Stimulated activated CD4-positive, alpha-beta T cell treated with anti-CD3 and anti-CD28 coated beads, TNF-alpha, amount 100 ng/mL, for 4 hours (primary cell): ENCODE results near the gene CCND2.
A peak's percentile ranks its signal among the peaks of the same experiment; 100 is the strongest.

ENCODE experiments used
- DNase-seq, 3 experiments: peaks; one replicate each; pipeline ENCODE4 v3.0.0-alpha.2; 2020; ENCODE audit warnings: low read depth in 3 of 3

Gene CCND2

DNA sequence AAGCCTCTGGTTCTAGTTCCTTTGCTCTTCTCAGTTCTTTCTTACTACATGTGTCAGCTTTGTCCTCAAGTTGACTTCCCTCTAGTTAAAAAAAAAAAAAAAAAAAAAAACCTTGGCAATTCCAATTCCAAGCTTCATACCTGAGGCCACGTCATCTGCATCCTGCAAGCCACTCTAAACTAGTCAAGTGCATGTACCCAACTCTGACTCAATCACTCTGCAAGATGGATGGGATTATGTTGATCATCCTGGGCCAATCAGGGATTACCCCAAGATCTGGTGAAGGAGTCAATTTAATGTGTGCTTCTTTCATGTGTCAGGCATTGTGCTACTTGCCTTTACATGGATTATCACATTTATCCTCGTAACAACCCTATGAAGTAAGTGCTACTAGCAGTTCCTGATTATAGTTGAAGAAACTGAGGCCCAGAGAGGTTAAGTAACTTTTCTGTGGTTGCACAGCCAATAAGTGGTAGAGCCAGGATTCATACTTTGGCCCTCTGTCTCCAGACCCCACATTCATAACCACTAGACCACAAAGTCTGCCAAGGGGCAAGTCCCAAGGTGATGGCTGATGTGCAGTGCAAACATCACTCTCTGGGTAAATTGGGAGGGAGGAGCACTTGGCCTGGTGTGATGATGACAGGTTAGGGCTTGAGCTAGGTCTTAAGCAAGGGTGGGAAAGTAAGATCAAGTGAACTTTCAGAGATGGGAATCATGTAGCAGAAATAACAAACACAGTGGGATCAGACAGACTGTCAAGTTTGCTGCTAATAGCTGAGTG, 17.3 kb upstream of the CCND2 start:
- DNase-seq = no peak

DNA sequence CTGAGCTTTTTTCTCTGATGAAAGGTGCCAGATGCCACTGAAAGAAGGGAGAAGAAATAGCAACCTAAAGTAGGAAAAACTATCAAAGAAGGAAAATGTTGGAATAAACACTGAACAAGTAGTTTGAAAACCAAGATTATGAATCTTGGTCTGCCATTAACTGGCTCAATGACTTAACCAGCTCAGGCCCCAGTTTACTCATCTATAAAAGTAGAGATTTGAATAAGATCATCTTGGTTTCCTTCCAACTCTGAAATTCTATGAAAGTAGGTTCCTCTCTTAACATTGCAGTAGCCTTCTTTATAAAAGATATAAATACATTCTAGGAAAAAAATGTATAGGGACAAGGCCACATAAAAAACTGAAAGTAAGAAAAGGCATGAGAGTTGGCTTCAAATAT, 16.1 kb upstream of the CCND2 start:
- DNase-seq = no peak

DNA sequence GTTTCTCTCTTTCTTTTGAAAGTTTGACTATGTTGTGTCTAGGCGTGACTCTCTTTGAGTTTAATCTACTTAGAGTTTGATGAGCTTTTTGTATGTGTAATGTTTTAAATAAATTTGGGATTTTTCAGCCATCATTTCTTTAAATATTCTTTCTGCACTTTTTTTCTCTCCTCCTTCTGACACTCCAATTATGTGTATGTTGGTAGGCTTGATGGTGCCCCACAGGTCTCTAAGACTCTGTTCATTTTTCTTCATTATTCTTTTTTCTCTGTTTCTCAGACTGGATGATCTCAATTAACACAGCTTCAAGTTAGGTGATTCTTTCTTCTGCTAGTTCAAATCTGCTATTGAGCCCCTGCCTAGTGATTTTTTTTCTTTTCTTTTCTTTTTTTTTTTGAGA, 14.5 kb upstream of the CCND2 start:
- DNase-seq = no peak

DNA sequence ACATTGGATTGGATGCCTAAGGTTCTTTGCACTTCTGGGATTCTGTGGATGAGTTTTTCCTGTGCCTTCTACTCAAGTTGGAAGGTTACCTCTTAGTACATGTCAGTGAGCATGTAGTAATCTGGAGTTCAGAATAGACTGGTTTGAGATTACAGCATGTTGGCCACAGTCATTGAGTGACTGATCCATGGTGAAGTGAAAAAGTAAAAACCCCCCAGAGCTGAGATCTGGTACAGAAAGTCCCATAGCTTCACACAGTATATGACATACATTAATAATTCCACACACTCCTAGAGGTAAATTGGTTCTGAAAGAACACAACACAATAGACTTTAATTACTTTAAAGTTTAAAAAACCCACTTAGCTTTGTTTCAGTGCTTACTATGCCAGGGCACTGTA, 11.9 kb upstream of the CCND2 start:
- no peak for DNase-seq

DNA sequence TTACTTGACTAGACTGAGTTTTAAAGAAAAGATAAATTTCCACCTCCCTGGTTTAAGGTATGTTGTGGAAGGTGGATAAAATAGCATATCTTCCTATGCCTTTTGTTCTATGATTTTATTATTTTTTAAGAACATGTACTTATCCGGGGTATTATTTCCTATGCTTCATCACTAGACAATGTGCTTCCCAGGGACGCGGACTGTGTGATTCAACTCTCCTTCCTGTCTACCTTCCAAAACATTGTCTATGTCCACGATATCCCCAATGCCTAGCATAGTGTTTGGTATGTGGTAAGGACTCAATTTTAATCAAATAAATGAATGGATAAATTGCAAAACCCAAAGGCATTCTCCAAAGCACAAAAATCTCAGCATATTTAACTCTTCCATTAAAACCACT, 8.3 kb upstream of the CCND2 start:
- no peak for DNase-seq

DNA sequence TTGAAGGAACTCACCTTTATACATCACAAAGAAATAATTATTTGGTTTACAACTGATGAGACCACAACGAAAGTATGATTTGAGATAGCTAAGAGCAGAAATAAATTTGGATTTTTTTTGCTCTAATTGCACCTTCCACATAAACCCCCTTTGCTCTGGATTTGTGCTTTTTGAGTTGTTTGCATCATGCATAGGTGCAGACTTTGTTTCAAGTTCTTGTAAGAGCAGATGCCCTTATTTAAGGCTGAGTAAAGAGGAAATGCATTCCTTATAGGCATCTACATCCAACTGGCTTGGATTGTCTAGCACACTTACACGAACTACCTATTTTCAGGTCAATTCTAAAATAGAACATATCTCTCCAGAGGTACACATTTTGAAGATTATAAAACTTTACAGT, 6.6 kb upstream of the CCND2 start:
- no peak for DNase-seq

DNA sequence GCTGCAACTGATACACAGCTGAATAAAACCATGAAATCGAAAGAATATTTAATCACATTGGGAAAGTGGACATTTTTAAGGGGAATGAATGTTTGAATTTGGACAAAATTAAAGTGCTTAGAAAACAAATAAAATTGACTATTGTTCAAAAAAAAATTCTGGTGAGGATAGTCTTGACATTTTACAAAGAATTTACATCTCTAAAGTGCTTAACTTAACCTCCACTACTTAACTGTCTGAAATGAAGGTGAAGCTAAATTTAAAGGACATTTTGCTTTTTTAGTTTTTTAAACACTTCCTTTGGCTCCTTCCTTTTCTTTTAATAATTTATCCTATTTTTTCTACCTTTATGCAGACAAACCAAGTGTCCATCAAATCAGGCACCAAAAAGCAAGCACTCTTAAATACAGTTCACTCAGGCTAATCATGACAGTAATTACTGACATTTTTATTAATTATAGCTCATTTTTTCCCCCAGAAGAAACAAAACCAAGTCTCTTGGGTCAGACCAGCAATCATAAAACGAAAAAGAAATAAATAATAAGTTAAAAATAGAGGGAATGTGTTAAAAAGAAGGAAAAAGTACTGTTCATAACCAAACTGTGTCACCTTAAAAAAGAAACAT, 5.7 kb upstream of the CCND2 start:
- DNase-seq = no peak

DNA sequence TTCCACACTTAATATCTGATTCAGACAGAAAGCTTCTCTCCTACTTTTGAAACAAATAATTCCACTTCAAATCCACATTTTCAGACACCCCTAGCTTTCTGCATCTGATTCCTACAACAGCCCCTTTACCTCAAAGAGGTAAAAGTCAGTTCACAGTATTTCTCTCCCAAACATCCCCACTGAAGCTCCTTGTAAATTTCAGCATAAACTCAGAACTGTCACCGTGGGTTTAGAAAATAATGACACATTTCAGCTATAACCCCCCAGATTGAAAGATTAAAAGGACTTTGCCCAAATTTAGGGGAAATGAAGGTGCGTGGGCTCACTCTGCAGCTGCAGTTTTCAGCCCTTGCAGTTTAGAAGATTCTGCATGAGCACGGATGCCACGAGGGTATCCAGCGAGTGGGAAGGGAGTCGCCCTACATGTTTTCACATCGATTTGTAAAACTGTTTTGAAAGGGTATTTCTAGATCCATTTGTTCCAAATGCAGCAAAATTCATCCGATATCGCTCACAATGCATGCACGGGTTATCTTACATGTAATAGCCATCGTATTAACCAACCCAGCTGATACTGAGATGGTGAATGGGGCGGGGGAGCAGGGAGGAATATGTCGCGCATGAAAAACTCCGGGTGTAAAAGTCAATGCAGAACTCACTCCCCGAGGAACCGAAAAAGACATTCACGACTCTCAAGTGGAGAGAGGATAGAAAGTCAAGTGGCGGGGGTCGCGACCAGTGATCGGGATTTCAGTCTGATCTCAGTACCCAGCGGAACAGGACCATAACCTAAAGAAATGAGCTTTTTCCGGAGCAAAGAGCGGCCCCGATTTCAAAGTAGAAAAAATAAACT, 5.0 kb upstream of the CCND2 start:
- no peak for DNase-seq

DNA sequence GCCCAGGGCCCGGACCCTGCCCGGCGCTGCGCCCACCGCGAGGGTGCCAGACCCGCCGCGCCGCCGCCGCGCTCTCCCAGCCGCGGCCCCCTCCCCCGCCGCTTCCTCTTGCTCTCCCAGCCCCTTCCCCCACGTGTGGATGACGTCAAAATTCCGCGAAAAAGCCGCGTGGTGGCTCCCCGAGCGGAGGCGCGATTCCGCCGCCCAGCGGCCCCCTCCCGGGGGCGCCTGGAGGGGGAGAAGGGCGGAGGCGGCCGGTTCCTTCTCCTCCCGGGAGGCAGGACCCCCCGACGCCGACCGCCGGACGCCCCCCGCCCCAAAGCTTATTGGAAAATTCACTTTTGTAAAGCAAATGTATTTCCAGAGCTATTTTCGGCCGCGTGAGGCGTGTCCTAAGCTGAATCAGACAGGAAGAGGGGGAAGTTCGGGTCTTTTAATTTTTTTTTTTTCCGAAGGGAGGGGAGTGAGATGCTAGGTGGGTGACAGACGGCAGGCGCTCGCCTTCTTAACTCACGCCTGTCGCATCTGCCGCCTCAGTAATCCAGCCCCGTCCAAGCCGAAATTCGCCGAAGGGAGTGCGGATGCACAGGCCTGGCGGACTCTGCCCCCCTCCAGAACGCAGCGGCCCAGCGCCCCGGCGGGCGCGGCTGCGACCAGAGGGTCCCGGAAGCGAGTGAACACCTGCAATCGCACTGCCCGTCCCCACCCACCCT, 4.1 kb upstream of the CCND2 start:
- peak; percentile 92 to 94 (median 93) for DNase-seq

DNA sequence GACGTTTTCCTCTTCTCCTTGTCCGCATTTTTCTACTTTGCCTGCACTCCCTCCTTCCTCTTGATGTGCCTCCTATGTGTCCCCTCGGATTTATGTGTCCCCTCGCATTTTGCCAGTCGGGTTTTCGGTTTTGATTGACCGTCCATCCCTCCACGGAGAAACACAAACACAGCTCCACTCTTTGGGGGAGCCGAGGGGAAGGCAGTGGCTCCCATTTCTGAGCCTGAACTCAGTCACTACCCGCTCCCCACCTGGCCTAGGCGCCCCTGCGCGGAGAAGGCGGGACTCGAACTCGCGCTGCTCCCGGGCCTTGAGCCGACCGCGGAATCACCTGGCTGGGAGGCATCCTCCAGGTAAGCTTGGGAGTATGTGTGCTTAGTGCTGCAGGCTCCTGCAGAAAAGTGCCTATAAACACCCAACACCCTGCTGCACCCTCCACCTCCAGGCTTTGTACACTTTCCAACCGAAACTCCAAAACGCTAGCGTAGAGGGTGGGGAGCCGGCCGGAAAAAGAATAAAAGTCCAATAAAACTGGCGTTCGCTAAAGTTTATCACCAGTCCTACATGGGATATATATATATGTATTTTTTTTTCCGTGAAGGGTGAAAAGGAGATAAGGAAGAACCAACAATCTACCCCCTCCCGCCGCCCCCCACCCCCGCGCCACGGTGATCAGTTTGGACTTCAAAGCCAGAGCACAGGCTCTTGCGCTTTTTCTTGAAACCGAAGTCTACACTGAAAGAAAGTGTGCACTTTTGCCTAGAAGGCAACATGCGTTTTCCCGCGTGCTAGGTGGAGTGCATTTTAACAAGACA, 3.3 kb upstream of the CCND2 start:
- peak in 1 of 3 experiments; percentile 51 for DNase-seq

DNA sequence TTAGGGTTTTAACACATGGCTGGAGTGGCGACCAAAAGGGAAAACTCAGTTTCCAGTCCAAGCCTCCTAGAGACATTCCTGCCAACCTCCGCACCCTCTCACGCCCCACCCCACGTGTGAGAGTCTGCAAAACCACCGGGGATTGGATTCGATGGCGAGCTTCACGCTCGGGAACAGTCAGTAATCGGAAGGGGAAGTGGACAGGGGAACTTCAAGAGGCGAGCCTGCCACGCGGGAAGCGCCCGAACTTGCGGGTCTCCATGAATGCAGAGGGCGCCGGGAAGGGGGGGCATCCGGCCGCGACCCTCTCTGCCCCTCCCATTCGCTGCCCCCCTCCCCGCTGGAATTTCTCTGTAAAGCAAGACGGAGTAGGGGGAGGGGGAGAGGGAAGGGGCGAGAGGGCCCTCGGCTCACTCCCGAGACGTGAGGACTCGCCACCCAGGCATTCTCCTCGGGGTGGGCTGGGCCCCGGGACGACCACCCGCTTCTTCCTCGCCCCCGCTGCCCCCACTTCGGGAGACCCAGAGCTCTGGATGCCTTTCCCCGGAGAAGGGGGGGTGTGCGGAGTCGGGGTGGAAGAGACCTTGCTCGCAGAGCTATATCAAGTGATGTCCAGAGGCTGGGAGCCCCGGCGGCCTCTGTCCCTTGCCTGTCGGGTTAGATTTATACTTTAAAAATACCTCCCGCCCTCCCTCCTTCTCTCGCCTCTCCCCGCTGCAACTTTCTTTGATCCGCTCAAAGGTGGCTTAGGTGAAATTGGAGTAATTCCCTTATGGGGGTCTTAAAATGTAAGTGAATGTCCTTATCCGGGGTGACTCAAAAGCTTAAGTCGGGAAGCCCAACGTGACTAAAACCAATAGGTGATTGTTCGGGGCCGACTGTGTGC, 2.5 kb upstream of the CCND2 start:
- peak in 1 of 3 experiments; percentile 46 for DNase-seq

DNA sequence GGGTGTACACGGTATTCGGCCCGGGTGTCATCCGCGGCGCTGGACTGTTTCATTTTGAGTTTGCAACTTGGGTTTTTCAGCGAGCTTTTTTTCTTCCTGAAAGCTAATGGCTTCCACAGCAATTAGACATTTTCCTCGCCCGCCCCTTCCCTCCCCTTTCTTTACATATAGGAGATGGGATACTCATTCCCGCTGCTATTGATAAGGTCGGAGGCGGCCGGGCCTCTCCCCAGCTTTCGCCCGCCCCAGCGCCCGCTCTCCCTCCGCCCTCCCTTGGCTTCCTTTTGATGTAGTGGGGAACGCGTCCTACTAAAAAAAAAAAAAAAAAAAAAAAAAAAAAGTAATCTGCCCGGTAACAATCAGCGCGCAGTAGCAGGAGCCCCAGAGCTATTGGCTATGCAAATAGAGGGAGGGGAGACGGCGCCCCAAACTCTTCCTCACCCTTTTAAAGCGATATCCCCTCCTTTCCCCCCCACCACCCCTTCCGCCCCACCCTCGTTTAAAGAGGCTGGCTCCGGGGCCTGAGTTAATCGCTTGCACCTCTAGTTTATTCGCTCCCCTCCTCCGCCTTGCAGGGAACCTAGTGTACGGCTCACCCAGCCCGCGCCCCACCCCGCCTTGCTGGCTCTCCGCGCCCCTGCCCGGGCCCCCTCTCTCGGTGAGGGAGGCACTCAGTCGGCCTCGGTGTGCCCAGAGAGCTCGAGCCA, 1.7 kb upstream of the CCND2 start:
- DNase-seq = peak; percentile 77 to 86 (median 86)

DNA sequence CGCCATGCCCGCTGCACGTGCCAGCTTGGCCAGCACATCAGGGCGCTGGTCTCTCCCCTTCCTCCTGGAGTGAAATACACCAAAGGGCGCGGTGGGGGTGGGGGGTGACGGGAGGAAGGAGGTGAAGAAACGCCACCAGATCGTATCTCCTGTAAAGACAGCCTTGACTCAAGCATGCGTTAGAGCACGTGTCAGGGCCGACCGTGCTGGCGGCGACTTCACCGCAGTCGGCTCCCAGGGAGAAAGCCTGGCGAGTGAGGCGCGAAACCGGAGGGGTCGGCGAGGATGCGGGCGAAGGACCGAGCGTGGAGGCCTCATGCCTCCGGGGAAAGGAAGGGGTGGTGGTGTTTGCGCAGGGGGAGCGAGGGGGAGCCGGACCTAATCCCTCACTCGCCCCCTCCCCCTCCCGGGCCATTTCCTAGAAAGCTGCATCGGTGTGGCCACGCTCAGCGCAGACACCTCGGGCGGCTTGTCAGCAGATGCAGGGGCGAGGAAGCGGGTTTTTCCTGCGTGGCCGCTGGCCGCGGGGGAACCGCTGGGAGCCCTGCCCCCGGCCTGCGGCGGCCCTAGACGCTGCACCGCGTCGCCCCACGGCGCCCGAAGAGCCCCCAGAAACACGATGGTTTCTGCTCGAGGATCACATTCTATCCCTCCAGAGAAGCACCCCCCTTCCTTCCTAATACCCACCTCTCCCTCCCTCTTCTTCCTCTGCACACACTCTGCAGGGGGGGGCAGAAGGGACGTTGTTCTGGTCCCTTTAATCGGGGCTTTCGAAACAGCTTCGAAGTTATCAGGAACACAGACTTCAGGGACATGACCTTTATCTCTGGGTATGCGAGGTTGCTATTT, 914 bp upstream of the CCND2 start:
- peak; percentile 55 to 70 (median 56) for DNase-seq

DNA sequence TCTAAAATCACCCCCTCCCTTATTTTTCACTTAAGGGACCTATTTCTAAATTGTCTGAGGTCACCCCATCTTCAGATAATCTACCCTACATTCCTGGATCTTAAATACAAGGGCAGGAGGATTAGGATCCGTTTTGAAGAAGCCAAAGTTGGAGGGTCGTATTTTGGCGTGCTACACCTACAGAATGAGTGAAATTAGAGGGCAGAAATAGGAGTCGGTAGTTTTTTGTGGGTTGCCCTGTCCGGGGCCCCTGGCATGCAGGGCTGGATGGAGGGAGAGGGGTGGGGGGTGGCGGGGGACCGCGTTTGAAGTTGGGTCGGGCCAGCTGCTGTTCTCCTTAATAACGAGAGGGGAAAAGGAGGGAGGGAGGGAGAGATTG, 300 bp upstream of the CCND2 start:
- no peak for DNase-seq

DNA sequence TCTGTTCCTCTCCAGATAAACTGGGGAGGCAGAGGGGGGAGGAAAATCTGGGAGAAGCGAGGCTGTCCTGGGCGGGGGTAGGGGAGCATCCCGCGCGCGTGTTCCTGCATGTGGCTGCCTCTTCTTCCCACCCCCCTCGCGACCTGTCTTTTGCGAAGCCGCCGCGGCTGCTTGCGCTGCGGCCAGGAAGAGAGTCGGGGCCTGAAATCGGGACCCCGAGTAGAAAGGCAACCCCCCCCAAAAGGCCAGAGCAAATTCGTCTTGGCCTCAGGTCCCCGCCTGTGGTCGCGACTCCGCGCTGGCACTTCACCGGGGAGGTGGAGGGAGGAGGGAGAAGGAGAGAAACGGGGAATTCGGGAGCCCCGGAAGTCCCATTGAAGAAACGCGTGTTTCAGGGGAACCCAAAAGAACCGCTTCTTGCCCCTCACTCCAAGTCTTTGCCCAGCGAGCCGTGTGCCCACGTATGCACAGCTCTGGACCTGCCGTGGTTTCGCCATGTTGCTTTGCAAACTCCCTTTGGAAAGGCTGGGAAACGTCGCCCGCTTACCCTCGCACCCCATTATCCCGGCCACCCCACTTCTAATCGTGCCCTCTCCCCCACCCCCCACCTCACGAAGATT, 944 bp downstream of the CCND2 start:
- no peak for DNase-seq

DNA sequence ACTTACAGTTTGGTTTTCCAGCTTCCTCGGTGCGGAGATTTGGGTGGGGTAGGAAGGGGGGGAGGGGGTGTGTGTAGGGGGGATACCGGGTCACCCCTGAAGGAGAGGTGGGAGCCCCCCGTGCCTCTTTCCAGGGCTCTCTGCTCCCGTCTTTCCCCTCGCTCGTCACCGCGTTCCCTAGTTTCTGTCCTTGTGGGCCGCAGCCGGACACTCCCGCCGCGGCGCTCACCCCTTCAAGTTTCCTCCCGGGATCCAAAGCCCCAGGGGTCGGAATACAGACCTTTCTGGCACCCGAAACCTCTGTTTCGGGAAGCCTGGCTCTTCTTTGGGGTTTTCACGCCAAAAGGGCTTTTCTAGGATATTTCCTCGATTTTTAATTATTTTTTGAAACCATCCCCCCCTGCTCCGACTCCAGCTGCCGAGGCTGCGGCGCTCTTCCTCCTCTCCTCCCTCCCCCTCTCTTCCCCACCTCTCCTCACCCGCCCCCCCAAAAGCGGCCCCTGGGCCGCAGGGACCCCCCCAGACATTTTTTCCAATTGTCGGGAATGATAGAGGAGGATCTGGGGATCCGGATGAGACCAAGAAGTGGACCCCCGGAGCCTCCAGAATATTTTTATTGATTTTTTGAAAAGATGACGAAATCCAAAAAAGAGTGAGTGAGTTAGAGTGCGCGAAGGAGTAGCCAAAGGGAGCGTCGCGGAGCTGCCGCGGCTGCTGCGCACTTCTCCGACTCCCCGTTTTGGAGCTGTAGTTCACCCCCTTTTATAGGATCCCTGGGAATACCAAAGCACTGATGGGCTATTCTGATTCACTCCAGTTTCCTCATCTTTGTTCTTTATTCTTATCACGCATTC, 1.7 kb downstream of the CCND2 start:
- no peak for DNase-seq

DNA sequence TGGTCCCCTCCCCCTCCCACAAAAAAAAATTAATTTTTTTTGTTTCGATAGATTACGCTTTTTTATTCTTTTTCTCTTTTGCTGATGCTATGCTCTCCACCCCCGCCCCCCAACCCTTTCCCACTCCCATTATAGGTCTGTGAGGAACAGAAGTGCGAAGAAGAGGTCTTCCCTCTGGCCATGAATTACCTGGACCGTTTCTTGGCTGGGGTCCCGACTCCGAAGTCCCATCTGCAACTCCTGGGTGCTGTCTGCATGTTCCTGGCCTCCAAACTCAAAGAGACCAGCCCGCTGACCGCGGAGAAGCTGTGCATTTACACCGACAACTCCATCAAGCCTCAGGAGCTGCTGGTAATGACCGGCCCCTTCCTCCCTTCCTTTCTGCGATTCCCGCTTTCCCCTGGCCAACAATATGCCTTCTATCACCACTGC, 2.3 kb downstream of the CCND2 start:
- no peak for DNase-seq
